Panc1 (cell line): ENCODE results near the gene FBXW4.

Experiments
- CTCF ChIP-seq: fragments of 450-650 bp; IDR thresholded peaks from 2 replicates; pipeline ENCODE4 v1.5.1; 2017; ENCODE audit warnings: mild to moderate bottlenecking
- POLR2AphosphoS5 ChIP-seq: IDR thresholded peaks from 2 replicates; pipeline ENCODE4 v1.6.1; 2012; ENCODE audit warnings: mild to moderate bottlenecking, low read depth, low read length, moderate library complexity
- REST ChIP-seq, 2 experiments: IDR thresholded peaks; 2 replicates each; pipeline ENCODE4 v1.6.1; 2011 to 2012; ENCODE audit warnings: low read depth in 2 of 2, control low read depth in 1 of 2, low read length in 1 of 2, mild to moderate bottlenecking in 1 of 2, moderate library complexity in 1 of 2; ENCODE audit not compliant: insufficient read depth in 1 of 2
- SIN3A ChIP-seq: IDR thresholded peaks from 2 replicates; pipeline ENCODE4 v1.6.1; 2012; ENCODE audit warnings: low read depth, mild to moderate bottlenecking, low read length, moderate library complexity, borderline replicate concordance; ENCODE audit not compliant: insufficient read depth
- TCF7L2 ChIP-seq: IDR thresholded peaks from 2 replicates; pipeline ENCODE4 v1.6.1; 2011; ENCODE audit warnings: mild to moderate bottlenecking, low read depth, low read length, inconsistent platforms

- TF ChIP-seq CTCF, result no peak
- no peak for TF ChIP-seq REST (IDR thresholded peaks at IDR 0.05; ENCODE audit: insufficient read depth in 1 of 2, low read depth in 2 of 2, low read length in 1 of 2)
- no peak for TF ChIP-seq SIN3A
- no peak for TF ChIP-seq TCF7L2
- TF ChIP-seq POLR2AphosphoS5, result no peak
Measured at GRCh38 chr10:101718690-101719275, 23.8 kb upstream of the FBXW4 start.
